C4-2B (cell line): ENCODE measurements around the gene GGTLC2.

Source experiments
- CTCF ChIP-seq: fragments of 450-650 bp; conservative IDR thresholded peaks from 2 replicates; pipeline ENCODE4 v1.5.1; 2017; ENCODE audit warnings: mild to moderate bottlenecking
- ZFX ChIP-seq: fragments of 450-650 bp; IDR thresholded peaks from 2 replicates; pipeline ENCODE4 v1.6.1; 2017

- TF ChIP-seq CTCF (no peak), ZFX (no peak)
Measured at GRCh38 chr22:22669093-22669492, 24.7 kb downstream of the GGTLC2 start.
